Testis (tissue), 2 donors: Measurements from ENCODE around the gene FNDC3A.

Experiments used
- POLR2A ChIP-seq: fragments of 450-650 bp; IDR thresholded peaks from one replicate; pipeline ENCODE4 v1.6.1; 2017; ENCODE audit warnings: antibody characterized with exemption, mild to moderate bottlenecking, moderate library complexity
- TF ChIP-seq, protein P1 (sequence below), 3 experiments: fragments of 450-650 bp in 2 of 3; fragments of 200-600 bp in 1 of 3; sonication (generic) in 1 of 3; IDR thresholded peaks; one replicate each; pipeline ENCODE4 v1.5.1; 2016 to 2019; ENCODE audit warnings: antibody characterized with exemption in 3 of 3, mild to moderate bottlenecking in 2 of 3, moderate library complexity in 1 of 3

DNA sequence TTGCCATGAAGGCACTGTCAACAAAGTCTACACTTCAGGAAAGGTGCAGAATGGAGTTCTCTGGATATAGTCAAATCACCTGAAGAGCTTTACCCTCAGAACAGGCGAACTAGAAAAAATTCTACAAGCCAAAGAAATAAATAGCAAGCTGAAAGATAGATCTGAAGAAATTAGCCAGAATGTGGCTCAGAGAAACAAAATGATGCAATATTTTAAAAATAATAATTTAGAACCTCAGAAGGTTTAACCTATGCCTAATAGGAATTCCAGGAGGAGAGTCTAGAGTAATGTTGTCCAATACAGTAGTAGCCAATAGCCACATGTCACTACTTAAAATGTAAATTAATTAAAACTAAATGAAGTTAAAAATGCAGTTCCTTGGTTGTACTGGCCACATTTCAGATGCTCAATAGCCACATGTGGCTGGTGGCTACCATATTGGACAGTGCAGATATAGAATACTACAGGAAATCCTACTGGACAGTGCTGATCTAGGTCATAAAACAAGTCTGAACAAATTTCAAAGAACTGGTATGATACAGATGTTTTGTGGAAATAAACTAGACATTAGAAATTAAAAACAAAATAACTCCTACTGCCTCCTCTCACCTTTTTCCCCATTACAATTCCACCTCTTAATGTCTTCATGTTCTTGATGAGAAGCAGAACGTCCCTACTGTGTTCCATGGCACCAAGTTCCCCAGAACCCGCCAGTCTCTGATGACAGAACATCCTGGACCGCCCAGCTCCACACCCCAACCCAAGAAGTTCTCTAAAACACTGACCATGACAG is 271.3 kb downstream of the FNDC3A start:
- TF ChIP-seq, protein P1, sequence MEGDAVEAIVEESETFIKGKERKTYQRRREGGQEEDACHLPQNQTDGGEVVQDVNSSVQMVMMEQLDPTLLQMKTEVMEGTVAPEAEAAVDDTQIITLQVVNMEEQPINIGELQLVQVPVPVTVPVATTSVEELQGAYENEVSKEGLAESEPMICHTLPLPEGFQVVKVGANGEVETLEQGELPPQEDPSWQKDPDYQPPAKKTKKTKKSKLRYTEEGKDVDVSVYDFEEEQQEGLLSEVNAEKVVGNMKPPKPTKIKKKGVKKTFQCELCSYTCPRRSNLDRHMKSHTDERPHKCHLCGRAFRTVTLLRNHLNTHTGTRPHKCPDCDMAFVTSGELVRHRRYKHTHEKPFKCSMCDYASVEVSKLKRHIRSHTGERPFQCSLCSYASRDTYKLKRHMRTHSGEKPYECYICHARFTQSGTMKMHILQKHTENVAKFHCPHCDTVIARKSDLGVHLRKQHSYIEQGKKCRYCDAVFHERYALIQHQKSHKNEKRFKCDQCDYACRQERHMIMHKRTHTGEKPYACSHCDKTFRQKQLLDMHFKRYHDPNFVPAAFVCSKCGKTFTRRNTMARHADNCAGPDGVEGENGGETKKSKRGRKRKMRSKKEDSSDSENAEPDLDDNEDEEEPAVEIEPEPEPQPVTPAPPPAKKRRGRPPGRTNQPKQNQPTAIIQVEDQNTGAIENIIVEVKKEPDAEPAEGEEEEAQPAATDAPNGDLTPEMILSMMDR (IDR thresholded peaks at IDR 0.05), result no peak
- TF ChIP-seq POLR2A, result no peak
